DLD1 (cell line): ENCODE measurements around the gene STX8.
"Not testable (repeated sequence)": the region's sequence is repeated elsewhere in the genome, so short reads cannot be mapped to it uniquely, and the experiment has no call there.

Source experiments
- in situ Hi-C: cut with HindIII; loops from 2 replicates; pipeline ENCODE4 v1.10.0; 2017; ENCODE audit warnings: low sequenced_read_pairs

STX8 gene, protein sequence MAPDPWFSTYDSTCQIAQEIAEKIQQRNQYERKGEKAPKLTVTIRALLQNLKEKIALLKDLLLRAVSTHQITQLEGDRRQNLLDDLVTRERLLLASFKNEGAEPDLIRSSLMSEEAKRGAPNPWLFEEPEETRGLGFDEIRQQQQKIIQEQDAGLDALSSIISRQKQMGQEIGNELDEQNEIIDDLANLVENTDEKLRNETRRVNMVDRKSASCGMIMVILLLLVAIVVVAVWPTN

GRCh38 chr17:9575381-9576101 lies at the start of gene STX8:
TSS of gene STX8 (minus strand) at chr17:9575820. CDS start at chr17:9575808, 12 bp downstream.
- in situ Hi-C loops: no loop called here

- in situ Hi-C loops: no loop called here
Observed at GRCh38 chr17:9622961-9623360, 47.3 kb upstream of the STX8 start.

DNA sequence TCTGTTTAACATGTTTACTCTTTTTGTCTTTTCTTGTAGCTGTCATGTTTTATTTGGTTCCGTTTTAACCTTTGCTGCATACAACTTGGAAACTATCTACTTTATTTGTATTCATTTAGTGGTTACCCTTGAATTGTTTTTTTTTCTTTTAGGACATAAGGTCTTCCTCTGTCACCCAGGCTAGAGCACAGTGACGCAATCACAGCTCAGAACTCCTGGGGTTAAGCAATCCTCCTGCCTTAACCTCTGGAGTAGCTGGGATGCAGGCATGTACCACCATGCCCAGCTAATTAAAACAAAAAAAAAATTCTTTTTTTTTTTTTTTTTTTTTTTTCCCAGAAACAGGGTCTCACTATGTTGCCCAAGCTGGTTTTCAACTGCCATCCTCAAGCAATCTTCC lies 39.9 kb upstream of the STX8 start:
- in situ Hi-C loops: no loop called here

- in situ Hi-C loops: no loop called here
Observed at GRCh38 chr17:9612006-9612405, 36.4 kb upstream of the STX8 start.

- in situ Hi-C loops: no loop called here
Observed at GRCh38 chr17:9611557-9611956, 35.9 kb upstream of the STX8 start.

GRCh38 chr17:9607058-9607457 lies 31.4 kb upstream of the STX8 start:
- in situ Hi-C loops: not testable (repeated sequence)

GRCh38 chr17:9606453-9606852 lies 30.8 kb upstream of the STX8 start:
- in situ Hi-C loops: no loop called here

GRCh38 chr17:9604583-9604982 lies 29.0 kb upstream of the STX8 start:
- in situ Hi-C loops: not testable (repeated sequence)

GRCh38 chr17:9598661-9599060 lies 23.0 kb upstream of the STX8 start:
- in situ Hi-C loops: no loop called here

DNA sequence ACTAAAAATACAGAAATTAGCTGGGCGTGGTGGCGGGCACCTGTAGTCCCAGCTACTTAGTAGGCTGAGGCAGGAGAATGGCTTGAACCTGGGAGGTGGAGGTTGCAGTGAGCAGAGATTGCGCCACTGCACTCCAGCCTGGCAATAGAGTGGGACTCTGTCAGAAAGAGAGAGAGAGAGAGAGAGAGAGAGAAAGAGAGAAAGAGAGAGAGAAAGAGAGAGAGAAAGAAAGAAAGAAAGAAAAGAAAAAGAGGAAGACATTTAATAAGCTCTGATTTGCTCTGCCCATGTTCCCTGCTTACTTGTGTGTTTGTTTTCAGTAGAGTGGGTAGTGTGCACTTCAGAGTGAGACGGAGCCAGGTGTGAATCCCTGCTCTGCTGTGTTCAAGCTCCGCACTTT lies 22.0 kb upstream of the STX8 start:
- in situ Hi-C loops: not testable (repeated sequence)

- in situ Hi-C loops: no loop called here
Observed at GRCh38 chr17:9594065-9594464, 18.4 kb upstream of the STX8 start.

- in situ Hi-C loops: no loop called here
Observed at GRCh38 chr17:9587969-9588656, 12.5 kb upstream of the STX8 start.

- in situ Hi-C loops: no loop called here
Observed at GRCh38 chr17:9577373-9577709, 1.7 kb upstream of the STX8 start.

- in situ Hi-C loops: no loop called here
Observed at GRCh38 chr17:9576521-9577372, 1.1 kb upstream of the STX8 start, which contains the start of gene CFAP52. TSS of gene CFAP52 (plus strand) at chr17:9576642. CDS start at chr17:9576696, 54 bp downstream.

DNA sequence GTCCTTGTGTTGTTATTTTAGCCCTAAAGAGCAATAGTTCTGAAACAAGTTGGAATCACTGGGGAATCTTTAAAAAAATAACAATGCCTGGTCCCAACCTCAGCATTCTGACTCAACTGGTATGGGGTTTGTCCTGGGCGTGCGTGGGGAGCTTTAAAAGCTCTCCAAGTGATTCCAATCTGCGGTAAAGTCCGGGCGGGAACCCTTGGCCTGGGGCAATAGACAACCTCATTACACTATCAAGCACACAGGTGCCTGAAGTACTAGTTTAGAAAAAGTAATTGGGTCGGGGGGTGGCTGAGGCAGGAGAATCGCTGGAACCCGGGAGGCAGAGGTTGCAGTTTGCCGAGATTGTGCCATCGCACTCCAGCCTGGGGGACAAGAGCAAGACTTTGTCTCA lies 4.4 kb downstream of the STX8 start:
- in situ Hi-C loops: no loop called here

DNA sequence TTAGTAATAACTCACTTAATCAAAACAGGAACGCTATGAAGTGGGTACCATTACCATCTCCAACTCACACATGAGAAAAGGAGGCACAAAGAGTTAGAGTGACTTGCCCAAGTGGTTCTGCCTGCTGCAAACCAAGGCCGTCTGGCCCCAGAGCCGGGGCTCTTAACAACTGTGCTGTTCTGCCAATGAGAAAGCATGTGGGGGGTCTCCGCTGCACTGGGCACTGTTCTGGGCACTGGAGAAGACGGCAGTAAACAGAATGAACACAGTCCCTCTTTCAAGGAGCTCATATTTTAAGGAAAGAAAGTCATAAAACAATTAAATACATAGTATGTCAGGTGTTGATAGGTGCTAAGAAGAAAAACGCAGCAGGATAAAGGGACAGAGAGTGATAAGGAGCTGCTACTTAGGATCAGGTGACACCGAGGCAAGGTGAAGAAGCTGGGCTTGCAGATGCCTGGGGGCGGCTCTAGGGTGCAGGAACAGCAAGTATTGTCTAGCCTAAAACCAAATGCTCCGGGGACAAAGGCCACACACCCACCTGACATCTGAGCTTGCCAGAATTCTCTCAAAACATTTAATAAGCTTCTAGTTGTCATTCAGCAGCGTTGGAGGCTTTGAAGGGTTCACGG lies 6.5 kb downstream of the STX8 start:
- in situ Hi-C loops: no loop called here

DNA sequence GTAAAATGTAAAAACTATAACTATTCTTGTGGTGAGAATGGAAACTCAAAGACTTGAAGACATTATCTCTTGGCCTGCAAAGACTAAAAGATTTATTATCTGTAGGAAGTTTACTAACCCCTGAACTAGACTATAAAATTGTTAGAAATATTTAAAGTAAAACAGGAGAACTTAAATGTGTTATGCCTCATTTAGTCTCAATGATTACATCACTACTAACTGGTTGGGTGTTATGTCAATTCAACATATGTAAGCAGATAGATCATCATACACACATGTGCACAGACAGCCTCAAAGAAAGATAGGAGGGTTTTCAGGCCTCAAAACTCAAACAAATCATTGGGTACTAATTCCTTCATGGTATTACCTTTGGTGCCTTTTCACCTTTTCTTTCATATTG lies 7.6 kb downstream of the STX8 start:
- in situ Hi-C loops: no loop called here

DNA sequence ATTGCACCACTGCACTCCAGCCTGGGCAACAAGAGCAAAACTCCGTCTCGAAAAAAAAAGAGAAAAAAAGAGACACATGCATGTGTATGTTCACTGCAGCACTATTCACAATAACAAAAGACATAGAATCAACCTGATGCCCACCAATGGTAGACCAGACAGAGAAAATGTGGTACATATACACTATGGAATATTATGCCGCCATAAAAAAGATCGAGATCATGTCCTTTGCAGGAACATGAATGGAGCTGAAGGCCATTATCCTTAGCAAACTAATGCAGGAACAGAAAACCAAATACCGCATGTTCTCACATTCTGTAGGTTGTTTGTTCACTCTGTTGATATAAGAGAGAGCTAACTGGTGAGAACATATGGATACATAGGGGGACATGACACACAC lies 8.9 kb downstream of the STX8 start:
- in situ Hi-C loops: not testable (repeated sequence)

- in situ Hi-C loops: no loop called here
Observed at GRCh38 chr17:9566067-9566466, 9.6 kb downstream of the STX8 start.

- in situ Hi-C loops: no loop called here
Observed at GRCh38 chr17:9564104-9564503, 11.5 kb downstream of the STX8 start.

- in situ Hi-C loops: no loop called here
Observed at GRCh38 chr17:9557857-9558256, 17.8 kb downstream of the STX8 start.
